HepG2 (cell line): Measurements from ENCODE around the gene ORMDL3. TPM values are rescaled to one million over a fixed set of nuclear protein-coding genes. Genes with fewer than 3 reads are reported as not detected.

Experiments
- ATAC-seq: fragments of 200-7000 bp; cut with Tn5 transposase; 3 replicates; pipeline ENCODE4 v1.9.1; 2020; ENCODE audit warnings: mild to moderate bottlenecking, moderate library complexity
- BruUV-seq: library from RNA; stranded (reverse); fragments of 400-500 nt; replicated peaks from 2 replicates; lab custom pipeline; 2021; lab: Mats Ljungman, UMichigan
- CTCF ChIA-PET: fragments of 300-600 bp; formaldehyde crosslinking; extraction: SDS; loops from one replicate; lab custom pipeline; 2021; ENCODE audit warnings: low total read pairs, inconsistent platforms, low intra/inter-chr PET ratio; lab: Yijun Ruan, JAX
- POLR2A ChIA-PET: fragments of 350-600 bp; sonication (Branson Sonifier 250); formaldehyde crosslinking; loops from one replicate; lab custom pipeline; 2020; ENCODE audit warnings: antibody characterized with exemption, inconsistent platforms; lab: Yijun Ruan, JAX
- DNase-seq: peaks from one replicate; pipeline ENCODE4 v3.0.0-alpha.2; 2015; ENCODE audit warnings: low spot score
- FAIRE-seq: peaks from 3 replicates; lab custom pipeline; 2011; peaks lifted over from hg19 to GRCh38; lab: Jason Lieb, UNC
- H2AFZ ChIP-seq: one replicate; pipeline ENCODE4 v1.6.1; 2011; ENCODE audit warnings: low read length, inconsistent platforms
- H3K27ac ChIP-seq: fragments of 300-600 bp; 3 replicates; pipeline ENCODE4 v1.8.0; 2011; ENCODE audit warnings: mixed run types, mild to moderate bottlenecking, mixed read lengths, low read length, inconsistent platforms; ENCODE audit not compliant: insufficient read depth; ENCODE audit errors: extremely low read length
- H3K27me3 ChIP-seq, 2 experiments: fragments of 200-600 bp in 1 of 2; 2 replicates in 1 of 2; 3 replicates in 1 of 2; pipeline versions ENCODE4 v1.6.0 to v1.8.0; 2011; ENCODE audit warnings: low read length in 2 of 2, mild to moderate bottlenecking in 2 of 2, moderate library complexity in 2 of 2, inconsistent platforms in 1 of 2; ENCODE audit not compliant: insufficient read depth in 2 of 2, control insufficient read depth in 1 of 2
- H3K36me3 ChIP-seq, 2 experiments: fragments of 200-600 bp in 1 of 2; replicated peaks in 1 of 2; 2 replicates in 1 of 2; 3 replicates in 1 of 2; pipeline versions ENCODE4 v1.5.1 to v1.8.0; 2011; ENCODE audit warnings: low read length in 2 of 2, inconsistent platforms in 1 of 2; ENCODE audit not compliant: insufficient read depth in 2 of 2, control insufficient read depth in 1 of 2
- H3K4me1 ChIP-seq: 2 replicates; pipeline ENCODE4 v1.5.1; 2012; ENCODE audit warnings: low read length, inconsistent platforms; ENCODE audit not compliant: insufficient read depth
- H3K4me2 ChIP-seq: 2 replicates; pipeline ENCODE4 v1.6.0; 2011; ENCODE audit warnings: low read depth, low read length, inconsistent platforms
- H3K4me3 ChIP-seq, 3 experiments: fragments of 200-600 bp in 1 of 3; sonication (generic), shearing (Covaris generic) in 1 of 3; replicated peaks in 1 of 3; 2 replicates each; pipeline ENCODE4 v1.5.1; 2011 to 2016; ENCODE audit warnings: low read length in 3 of 3, inconsistent platforms in 2 of 3, low read depth in 2 of 3, mild to moderate bottlenecking in 2 of 3, control low read depth in 1 of 3, mixed read lengths in 1 of 3; ENCODE audit not compliant: insufficient read depth in 1 of 3
- H3K79me2 ChIP-seq: one replicate; pipeline ENCODE4 v1.6.1; 2011; ENCODE audit warnings: low read length, inconsistent platforms; ENCODE audit not compliant: insufficient read depth
- H3K9ac ChIP-seq: 2 replicates; pipeline ENCODE4 v1.6.0; 2011; ENCODE audit warnings: mild to moderate bottlenecking, low read depth, low read length, inconsistent platforms; ENCODE audit not compliant: insufficient read depth
- H3K9me3 ChIP-seq: 2 replicates; pipeline ENCODE4 v1.5.1; 2012; ENCODE audit warnings: mild to moderate bottlenecking, low read length
- H4K20me1 ChIP-seq: 2 replicates; pipeline ENCODE4 v1.6.0; 2011; ENCODE audit warnings: inconsistent platforms, mild to moderate bottlenecking, low read length, moderate library complexity; ENCODE audit not compliant: insufficient read depth
- EZH2 ChIP-seq: conservative IDR thresholded peaks from 2 replicates; pipeline ENCODE4 v1.6.1; 2012; ENCODE audit warnings: mild to moderate bottlenecking, low read depth, low read length, moderate library complexity
- HDAC6 ChIP-seq: fragments of 200-600 bp; sonication (generic); IDR thresholded peaks from 2 replicates; pipeline ENCODE4 v1.7.0; 2017; ENCODE audit warnings: mild to moderate bottlenecking, antibody characterized with exemption, low read length, low read depth
- JUN ChIP-seq: sonication (generic); formaldehyde crosslinking; IDR thresholded peaks from 2 replicates; pipeline ENCODE4 v1.4.0; 2020; ENCODE audit warnings: mild to moderate bottlenecking, missing genetic modification reagents
- KAT8 ChIP-seq: IDR thresholded peaks from 2 replicates; pipeline ENCODE4 v1.6.1; 2016; ENCODE audit warnings: missing genetic modification reagents, missing compliant biosample characterization
- MXD4 ChIP-seq: IDR thresholded peaks from 2 replicates; pipeline ENCODE4 v1.6.1; 2016; ENCODE audit warnings: mild to moderate bottlenecking, missing biosample characterization, missing genetic modification reagents
- POLR2AphosphoS5 ChIP-seq: IDR thresholded peaks from 2 replicates; pipeline ENCODE4 v1.6.1; 2012; ENCODE audit warnings: low read depth, low read length
- ZNF260 ChIP-seq: sonication (generic); formaldehyde crosslinking; IDR thresholded peaks from 2 replicates; pipeline ENCODE4 v1.4.0; 2020; ENCODE audit warnings: missing genetic modification reagents, low read depth, mild to moderate bottlenecking, borderline replicate concordance
- ZNF296 ChIP-seq: sonication (generic); formaldehyde crosslinking; conservative IDR thresholded peaks from 2 replicates; pipeline ENCODE4 v1.5.0; 2020; ENCODE audit warnings: mild to moderate bottlenecking, missing genetic modification reagents
- ZNF407 ChIP-seq: sonication (generic); formaldehyde crosslinking; IDR thresholded peaks from one replicate; pipeline ENCODE4 v1.5.1; 2020; ENCODE audit warnings: mild to moderate bottlenecking, missing genetic modification reagents; ENCODE audit errors: not compliant biosample characterization
- ZNF547 ChIP-seq: sonication (generic); formaldehyde crosslinking; IDR thresholded peaks from 2 replicates; pipeline ENCODE4 v1.5.1; 2020; ENCODE audit warnings: mild to moderate bottlenecking, missing genetic modification reagents
- WGBS: methylation state at CpG from one replicate; pipeline ENCODE4 v1.1.6; 2017; ENCODE audit warnings: low lambda C conversion rate; 5-methylcytosine and 5-hydroxymethylcytosine counted together
- in situ Hi-C: cut with HindIII; loops from 2 replicates; pipeline ENCODE4 v1.10.0; 2017; ENCODE audit warnings: low pct_unique_long_range_greater_than_20kb; ENCODE audit not compliant: extremely low pct_ligation_motif_present
- intact Hi-C: fragments of 100-400 bp; cut with micrococcal nuclease; formaldehyde crosslinking; loops from one replicate; pipeline ENCODE4 v1.10.0; 2022; ENCODE audit not compliant: unreplicated experiment
- polyA plus RNA-seq, 8 experiments: library from polyadenylated mRNA; depleted of rRNA in 3 of 8; stranded (reverse) in 7 of 8; unstranded in 1 of 8; fragments of >200 nt; fragmentation: Illumina TruSeq in 4 of 8; extraction: Trizol in 4 of 8; gene quantifications; 2 replicates each; pipeline versions ENCODE4 v1.2.1 to v1.2.3, GENCODE V29; 2011 to 2016; ENCODE audit warnings: low read depth in 4 of 8, missing spikeins in 1 of 8, mixed read lengths in 1 of 8; ENCODE audit not compliant: insufficient read depth in 1 of 8
- total RNA-seq, 5 experiments: library from RNA; depleted of rRNA; stranded (reverse); fragments of >200 nt; fragmentation: Illumina TruSeq; extraction: Trizol; gene quantifications; 2 replicates each; pipeline ENCODE4 v1.2.3, GENCODE V29; 2016; ENCODE audit warnings: low read depth in 1 of 5
- TF ChIP-seq, protein P1 (sequence below): sonication (generic); IDR thresholded peaks from 2 replicates; pipeline ENCODE4 v1.6.1; 2016; ENCODE audit warnings: low read depth, borderline replicate concordance

The ORMDL3 gene
- total and polyA plus RNA-seq, 2 of the 13 experiments (the other 11 are each of a cell fraction or from before 2014, with no cell fraction given): 181 to 384 TPM

GRCh38 chr17:39924691-39925055 is 2.7 kb downstream of the ORMDL3 start (continued):
- TF ChIP-seq ZNF547 (CRISPR knock-in tag): no peak
- no peak for TF ChIP-seq MXD4
- TF ChIP-seq ZNF260 (CRISPR knock-in tag): 0 out of 2 replicates have a peak, but pooled peaks have one; percentile 14
- no peak for TF ChIP-seq JUN (CRISPR knock-in tag)
- TF ChIP-seq ZNF296 (CRISPR knock-in tag): no peak
- no peak for TF ChIP-seq KAT8 (CRISPR knock-in tag)
- no peak for TF ChIP-seq HDAC6
- TF ChIP-seq, protein P1, sequence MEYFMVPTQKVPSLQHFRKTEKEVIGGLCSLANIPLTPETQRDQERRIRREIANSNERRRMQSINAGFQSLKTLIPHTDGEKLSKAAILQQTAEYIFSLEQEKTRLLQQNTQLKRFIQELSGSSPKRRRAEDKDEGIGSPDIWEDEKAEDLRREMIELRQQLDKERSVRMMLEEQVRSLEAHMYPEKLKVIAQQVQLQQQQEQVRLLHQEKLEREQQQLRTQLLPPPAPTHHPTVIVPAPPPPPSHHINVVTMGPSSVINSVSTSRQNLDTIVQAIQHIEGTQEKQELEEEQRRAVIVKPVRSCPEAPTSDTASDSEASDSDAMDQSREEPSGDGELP: no peak

GRCh38 chr17:39923836-39924690 is 3.3 kb downstream of the ORMDL3 start:
- H3K4me1 ChIP-seq: peaks cover 79% of the 10 kb centered on the region
- H3K9ac ChIP-seq: peak overlapping the region; percentile 90
- H3K4me2 ChIP-seq: peak overlapping the region; percentile 97
- H3K9me3 ChIP-seq: no peaks in the 10 kb centered on the region
- DNase-seq: peak; percentile 97
- H3K27me3 ChIP-seq: no peaks in the 10 kb centered on the region; a peak in 1 of 5 replicates
- H4K20me1 ChIP-seq: peaks cover 11% of the 10 kb centered on the region; the same call in 1 of the 2 replicates
- peak; percentile 66 for ATAC-seq
- BruUV-seq: no TSS peak
- peak overlapping the region; percentile 29 to 96 (median 72); a peak in 5 of 6 replicates for H3K4me3 ChIP-seq
- peak; percentile 89 for FAIRE-seq
- H2AFZ ChIP-seq: no peak overlapping the region
- peaks cover 25 to 26% of the 10 kb centered on the region in 2 experiments for H3K36me3 ChIP-seq
- in situ Hi-C loops: loop anchor here (5.0 kb wide), 1 partner anchor 48 kb away; no protein-coding TSS in a partner anchor
- POLR2A ChIA-PET: interaction anchor here (0.5 to 5.3 kb wide), 9 partner anchors 10 to 185 kb away, joined by 3 to 47 read pairs (median 4); partner anchors contain the start of genes NR1D1 and PSMD3
- intact Hi-C loops: loop anchor here (10.0 kb wide), 1 partner anchor 181 kb away; the partner anchor contains the start of gene NR1D1
- peaks cover 50% of the 10 kb centered on the region for H3K79me2 ChIP-seq
- H3K27ac ChIP-seq: peak overlapping the region; percentile 93
- WGBS: 18% methylated on average over 8 of the region's 17 CpGs
- CTCF ChIA-PET: no interaction called here
- TF ChIP-seq EZH2: no peak
- TF ChIP-seq ZNF407 (CRISPR knock-in tag): peak; percentile 95
- peak; percentile 43 for TF ChIP-seq POLR2AphosphoS5
